ENCODE results near the gene CA4.

DNA sequence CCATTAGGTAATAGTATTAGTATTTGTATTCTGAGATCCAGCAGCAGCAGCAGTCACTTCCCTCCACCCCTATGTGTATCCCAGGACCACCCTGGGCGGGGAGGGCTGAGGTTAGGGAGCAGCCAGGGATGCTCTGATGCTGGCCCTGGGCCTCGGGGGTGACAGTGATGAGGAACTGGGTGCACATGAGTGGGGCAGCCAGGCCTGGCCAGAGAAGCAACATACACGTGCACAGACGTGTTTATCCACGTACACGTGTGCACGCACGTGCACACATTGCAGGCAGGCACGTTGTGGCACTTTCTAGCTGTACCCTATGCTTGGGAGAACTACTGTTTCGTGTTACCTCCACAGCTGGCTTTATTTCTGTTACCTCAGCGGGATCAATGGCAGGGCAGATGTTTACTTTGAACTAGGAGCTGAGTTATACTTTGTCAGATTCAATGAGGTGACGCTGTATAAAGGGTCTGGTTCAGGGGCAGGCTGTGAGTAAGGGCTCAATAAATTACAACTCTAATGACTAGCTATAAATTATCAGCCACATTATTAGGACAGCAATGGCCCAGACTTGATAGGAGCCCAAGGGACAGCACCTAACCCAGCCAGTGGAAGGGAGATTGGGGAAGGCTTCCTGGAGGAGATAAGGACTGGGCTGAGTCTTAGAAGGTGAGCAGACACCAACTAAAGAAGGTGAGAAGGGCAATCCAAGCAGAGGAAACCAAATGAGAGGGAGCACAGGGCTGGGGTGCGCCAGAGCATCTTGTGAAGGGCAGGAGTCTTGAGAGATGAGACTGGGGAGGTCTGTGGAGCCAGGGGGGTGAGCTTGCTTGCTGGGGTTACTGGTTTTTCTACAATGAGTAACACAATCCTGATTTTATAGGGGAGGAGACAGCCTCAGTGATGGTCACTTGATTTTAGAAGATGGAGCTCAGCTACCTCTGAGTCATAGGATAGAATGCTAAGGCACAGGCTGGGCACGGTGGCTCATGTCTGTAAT lies 22.4 kb upstream of the CA4 start:
- TF ChIP-seq, protein P1, sequence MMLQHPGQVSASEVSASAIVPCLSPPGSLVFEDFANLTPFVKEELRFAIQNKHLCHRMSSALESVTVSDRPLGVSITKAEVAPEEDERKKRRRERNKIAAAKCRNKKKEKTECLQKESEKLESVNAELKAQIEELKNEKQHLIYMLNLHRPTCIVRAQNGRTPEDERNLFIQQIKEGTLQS (IDR thresholded peaks at IDR 0.05; ENCODE audit: insufficient read depth, low read depth, low read length), result no peak
- no peak for TF ChIP-seq HDAC6 (IDR thresholded peaks at IDR 0.05; ENCODE audit: low read depth, low read length)
